Effector CD8-positive, alpha-beta T cell (primary cell): ENCODE measurements around the gene FAM187B.
"Not testable (repeated sequence)": the region's sequence is repeated elsewhere in the genome, so short reads cannot be mapped to it uniquely, and the experiment has no call there.

ENCODE experiments used
- DNase-seq: peaks from one replicate; lab custom pipeline; 2025; lab: John Stamatoyannopoulos, UW

The FAM187B gene

GRCh38 chr19:35262101-35262761 lies 33.7 kb upstream of the FAM187B start:
- no peak for DNase-seq

- no peak for DNase-seq
These were observed 33.0 kb upstream of the FAM187B start for GRCh38 chr19:35261356-35262100.

- DNase-seq, result no peak
These were observed 32.3 kb upstream of the FAM187B start for GRCh38 chr19:35260694-35261304.

GRCh38 chr19:35257113-35257461 lies 28.5 kb upstream of the FAM187B start:
- no peak for DNase-seq

GRCh38 chr19:35256566-35256965 lies 28.0 kb upstream of the FAM187B start:
- no peak for DNase-seq

- no peak for DNase-seq
These were observed 26.1 kb upstream of the FAM187B start for GRCh38 chr19:35254341-35255297.

- DNase-seq, result no peak
These were observed 25.1 kb upstream of the FAM187B start for GRCh38 chr19:35253316-35254286.

GRCh38 chr19:35251456-35251855 lies 22.9 kb upstream of the FAM187B start:
- no peak for DNase-seq

GRCh38 chr19:35249848-35250711 lies 21.5 kb upstream of the FAM187B start:
- DNase-seq, result no peak

GRCh38 chr19:35249146-35249847 lies 20.8 kb upstream of the FAM187B start:
- no peak for DNase-seq

GRCh38 chr19:35248310-35249145 lies 20.0 kb upstream of the FAM187B start, which contains the start of gene LSR:
Gene LSR, plus strand, starts transcription at chr19:35249002. Its CDS starts 21 bp downstream, at chr19:35249023.
- peak; percentile 69 for DNase-seq

- peak; percentile 38 for DNase-seq
These were observed 19.2 kb upstream of the FAM187B start for GRCh38 chr19:35247526-35248309.

GRCh38 chr19:35246466-35247092 lies 18.0 kb upstream of the FAM187B start:
- no peak for DNase-seq

- no peak for DNase-seq
These were observed 12.9 kb upstream of the FAM187B start for GRCh38 chr19:35241417-35241816.

GRCh38 chr19:35240327-35240726 lies 11.8 kb upstream of the FAM187B start:
- no peak for DNase-seq

GRCh38 chr19:35239597-35239996 lies 11.1 kb upstream of the FAM187B start:
- not testable (repeated sequence) for DNase-seq
